SU-DHL-6 (cell line): ENCODE data around the gene RPS6KA5.

Experiments
- H2AFZ ChIP-seq: fragments of 200-600 bp; sonication (generic); 2 replicates; pipeline ENCODE4 v1.6.1; 2014; ENCODE audit warnings: low read depth, mild to moderate bottlenecking, moderate library complexity, mixed read lengths, antibody characterized with exemption, low read length; ENCODE audit not compliant: severe bottlenecking
- H3F3A ChIP-seq: fragments of 200-600 bp; shearing (Covaris generic); 2 replicates; pipeline ENCODE4 v1.6.0; 2016; ENCODE audit warnings: antibody characterized with exemption, mild to moderate bottlenecking; ENCODE audit not compliant: insufficient read depth
- H3K27ac ChIP-seq: fragments of 200-600 bp; sonication (generic); 2 replicates; pipeline ENCODE4 v1.5.1; 2016; ENCODE audit warnings: low read depth, mild to moderate bottlenecking, low read length, moderate library complexity, mixed read lengths
- H3K27me3 ChIP-seq: fragments of 200-600 bp; sonication (generic), shearing (Covaris generic); 2 replicates; pipeline ENCODE4 v1.6.0; 2014; ENCODE audit warnings: mild to moderate bottlenecking, low read length
- H3K36me3 ChIP-seq: fragments of 200-600 bp; sonication (generic); 2 replicates; pipeline ENCODE4 v1.6.1; 2014; ENCODE audit warnings: mild to moderate bottlenecking, low read length, mixed read lengths
- H3K4me2 ChIP-seq: fragments of 300-600, 200-600 bp; shearing (Covaris generic), sonication (generic); 2 replicates; pipeline ENCODE4 v1.6.0; 2014; ENCODE audit warnings: low read length, low read depth, mild to moderate bottlenecking; ENCODE audit not compliant: poor library complexity, severe bottlenecking
- H3K4me3 ChIP-seq: fragments of 200-600 bp; sonication (generic); 2 replicates; pipeline ENCODE4 v1.5.1; 2014; ENCODE audit warnings: antibody characterized with exemption, low read length, mild to moderate bottlenecking, mixed read lengths; ENCODE audit not compliant: insufficient read depth, poor library complexity, severe bottlenecking
- H3K79me2 ChIP-seq: fragments of 200-600 bp; sonication (generic); 2 replicates; pipeline ENCODE4 v1.6.1; 2014; ENCODE audit warnings: mild to moderate bottlenecking, low read length, moderate library complexity; ENCODE audit not compliant: insufficient read depth
- H3K9ac ChIP-seq: fragments of 200-600 bp; sonication (generic); 2 replicates; pipeline ENCODE4 v1.7.0; 2014; ENCODE audit warnings: mild to moderate bottlenecking, low read length
- H3K9me2 ChIP-seq: fragments of 200-600 bp; sonication (generic); replicated peaks from 2 replicates; pipeline ENCODE4 v1.6.1; 2014; ENCODE audit warnings: low read length; ENCODE audit not compliant: insufficient read depth
- H3K9me3 ChIP-seq: fragments of 200-600 bp; sonication (generic); 2 replicates; pipeline ENCODE4 v1.6.1; 2014; ENCODE audit warnings: low read length, mixed read lengths; ENCODE audit not compliant: insufficient read depth
- H4K20me1 ChIP-seq: fragments of 200-600 bp; sonication (generic); 2 replicates; pipeline ENCODE4 v1.6.1; 2014; ENCODE audit warnings: low read depth, mild to moderate bottlenecking, antibody characterized with exemption, low read length, moderate library complexity, mixed read lengths
- CTCF ChIP-seq: fragments of 200-600 bp; sonication (generic); IDR thresholded peaks from one replicate; pipeline ENCODE4 v1.5.1; 2017; ENCODE audit warnings: antibody characterized with exemption, mild to moderate bottlenecking, low read length, moderate library complexity; ENCODE audit not compliant: insufficient read depth, poor library complexity, severe bottlenecking
- EZH2phosphoT487 ChIP-seq: fragments of 200-600 bp; sonication (generic), shearing (Covaris generic); conservative IDR thresholded peaks from 2 replicates; pipeline ENCODE4 v1.6.1; 2018; ENCODE audit warnings: mild to moderate bottlenecking, antibody characterized with exemption, low read length, moderate library complexity, mixed read lengths

RPS6KA5 gene

DNA sequence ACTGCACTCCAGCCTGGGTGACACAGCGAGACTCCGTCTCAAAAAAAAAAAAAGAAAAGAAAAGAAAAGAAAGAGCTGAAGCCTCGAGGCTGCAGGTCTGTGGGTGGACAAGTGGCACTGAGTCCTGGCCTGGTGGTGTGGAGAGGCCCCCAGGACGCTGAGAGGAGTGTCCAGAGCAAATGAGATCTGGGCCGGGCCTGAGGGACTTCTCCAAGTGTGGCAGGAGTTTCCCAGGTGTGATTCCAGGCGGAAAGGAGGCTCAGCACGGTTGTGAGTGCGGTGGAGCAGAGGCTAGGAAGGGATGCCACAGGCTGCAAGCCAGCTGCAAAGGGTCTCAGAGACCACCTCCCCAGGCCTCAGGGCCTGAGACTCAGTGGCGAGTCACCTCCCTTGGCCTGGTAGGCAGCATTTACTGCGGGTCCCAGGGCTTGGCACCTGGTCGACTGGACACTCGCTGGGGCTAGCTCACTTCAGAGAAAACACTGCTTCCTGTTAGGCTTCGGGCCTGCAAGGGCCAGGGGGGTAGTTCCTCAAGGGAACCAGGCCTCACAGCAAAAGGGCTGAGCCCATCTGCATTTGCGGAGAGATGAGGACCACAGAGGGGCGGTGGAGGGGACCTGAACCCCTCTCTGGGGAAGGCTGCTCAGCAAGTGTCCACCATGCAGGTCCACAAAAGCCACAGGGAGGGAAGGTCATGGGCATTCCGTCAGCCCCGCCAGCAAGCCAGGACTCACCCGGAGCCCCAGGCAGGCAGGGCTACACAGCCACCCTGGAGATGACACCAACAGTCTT, 256.0 kb downstream of the RPS6KA5 start:
- Histone ChIP-seq H3K9me2 (no peaks in the 10 kb centered on the region), H3K27me3 (no peaks in the 10 kb centered on the region), H4K20me1 (no peaks in the 10 kb centered on the region), H3K4me3 (no peak overlapping the region), H3F3A (no peaks in the 10 kb centered on the region), H3K4me2 (no peak overlapping the region), H3K9me3 (no peaks in the 10 kb centered on the region), H3K9ac (no peak overlapping the region), H3K27ac (no peak overlapping the region), H2AFZ (no peak overlapping the region), H3K36me3 (no peaks in the 10 kb centered on the region), H3K79me2 (no peaks in the 10 kb centered on the region)
- TF ChIP-seq CTCF (no peak), EZH2phosphoT487 (no peak)

GRCh38 chr14:90803249-90803648, 257.2 kb downstream of the RPS6KA5 start:
- no peak overlapping the region for H3K27ac ChIP-seq
- no peaks in the 10 kb centered on the region for H3K79me2 ChIP-seq
- no peak overlapping the region for H2AFZ ChIP-seq

DNA sequence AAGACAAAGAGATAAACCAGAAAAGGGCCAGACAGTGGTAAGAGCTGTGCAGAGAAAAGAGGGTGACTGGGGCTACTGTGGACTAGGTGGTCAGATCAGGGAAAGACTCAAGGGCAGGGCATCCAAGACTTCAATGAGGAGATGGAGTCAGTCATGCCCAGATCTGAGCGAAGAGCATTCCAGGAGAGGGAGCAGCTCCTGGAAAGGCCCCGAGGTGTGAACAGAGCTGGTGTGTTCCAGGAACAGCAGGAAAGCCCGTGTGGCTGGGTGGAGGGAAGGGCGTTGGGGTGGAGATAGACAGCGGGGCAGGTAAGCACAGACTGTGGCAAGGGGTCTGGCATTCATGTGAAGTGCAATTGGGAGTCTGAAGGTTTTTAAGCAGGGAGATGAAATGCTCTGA, 261.0 kb downstream of the RPS6KA5 start:
- Histone ChIP-seq H3K79me2 (no peaks in the 10 kb centered on the region), H3K9me2 (no peaks in the 10 kb centered on the region), H3K36me3 (no peaks in the 10 kb centered on the region), H3K9me3 (no peaks in the 10 kb centered on the region), H3K27ac (no peak overlapping the region), H3K9ac (no peak overlapping the region), H3K4me3 (no peak overlapping the region), H2AFZ (no peak overlapping the region), H3K27me3 (no peaks in the 10 kb centered on the region), H4K20me1 (no peaks in the 10 kb centered on the region), H3F3A (no peaks in the 10 kb centered on the region), H3K4me2 (no peak overlapping the region)
- TF ChIP-seq CTCF (no peak), EZH2phosphoT487 (no peak)

More at GRCh38 chr14:90803249-90803648, 257.2 kb downstream of the RPS6KA5 start:
- Histone ChIP-seq H3K9ac (no peak overlapping the region), H3K4me3 (no peak overlapping the region), H3K27me3 (no peaks in the 10 kb centered on the region), H4K20me1 (no peaks in the 10 kb centered on the region), H3K9me2 (no peaks in the 10 kb centered on the region), H3K4me2 (no peak overlapping the region), H3F3A (no peaks in the 10 kb centered on the region), H3K36me3 (no peaks in the 10 kb centered on the region), H3K9me3 (no peaks in the 10 kb centered on the region)
- TF ChIP-seq CTCF (no peak), EZH2phosphoT487 (no peak)
